IMR-90 (cell line): ENCODE data around the gene MLST8. TPM values are rescaled to one million over a fixed set of nuclear protein-coding genes. Genes with fewer than 3 reads are reported as not detected.

Experiments used
- ATAC-seq: fragments of 200-7000 bp; cut with Tn5 transposase; 2 replicates; pipeline ENCODE4 v1.9.1; 2020; ENCODE audit warnings: low read depth, mild to moderate bottlenecking, moderate library complexity
- BruUV-seq: library from RNA; stranded (reverse); fragments of 400-500 nt; replicated peaks from 2 replicates; lab custom pipeline; 2021; lab: Mats Ljungman, UMichigan
- CTCF ChIA-PET: fragments of 300-600 bp; formaldehyde crosslinking; extraction: SDS; loops from one replicate; lab custom pipeline; 2021; ENCODE audit warnings: antibody characterized with exemption; lab: Yijun Ruan, JAX
- POLR2A ChIA-PET: fragments of 300-600 bp; sonication (Branson Sonifier 250); formaldehyde crosslinking; loops from one replicate; lab custom pipeline; 2022; ENCODE audit warnings: antibody characterized with exemption; ENCODE audit not compliant: unreplicated experiment; lab: Charles Lee
- DNase-seq: peaks from one replicate; pipeline ENCODE4 v3.0.0; 2013
- H2AFZ ChIP-seq: replicated peaks from 2 replicates; pipeline ENCODE3; 2013; ENCODE audit warnings: low read length, mild to moderate bottlenecking; ENCODE audit not compliant: poor library complexity
- H2AK5ac ChIP-seq: 2 replicates; pipeline ENCODE4 v1.6.1; 2013; ENCODE audit warnings: low read depth, low read length, inconsistent platforms
- H2AK9ac ChIP-seq: replicated peaks from 2 replicates; pipeline ENCODE3; 2013; ENCODE audit warnings: mild to moderate bottlenecking, low read depth, low read length, moderate library complexity; ENCODE audit not compliant: poor library complexity
- H2BK120ac ChIP-seq: 2 replicates; pipeline ENCODE4 v1.6.1; 2013; ENCODE audit warnings: low read depth, low read length, inconsistent platforms
- H2BK15ac ChIP-seq: 3 replicates; pipeline ENCODE4 v1.6.1; 2013; ENCODE audit warnings: low read depth, low read length, inconsistent platforms
- H2BK20ac ChIP-seq: 2 replicates; pipeline ENCODE4 v1.6.1; 2013; ENCODE audit warnings: low read depth, mild to moderate bottlenecking, inconsistent platforms, low read length, moderate library complexity
- H2BK5ac ChIP-seq: 2 replicates; pipeline ENCODE4 v1.6.1; 2013; ENCODE audit warnings: mild to moderate bottlenecking, low read depth, low read length, inconsistent platforms; ENCODE audit not compliant: poor library complexity, severe bottlenecking
- H3K14ac ChIP-seq: replicated peaks from 2 replicates; pipeline ENCODE4 v1.6.1; 2013; ENCODE audit warnings: low read depth, low read length, inconsistent platforms
- H3K18ac ChIP-seq: 2 replicates; pipeline ENCODE4 v1.6.1; 2013; ENCODE audit warnings: low read depth, low read length, control low read depth
- H3K23ac ChIP-seq: 2 replicates; pipeline ENCODE4 v1.6.1; 2013; ENCODE audit warnings: low read depth, low read length, inconsistent platforms
- H3K27ac ChIP-seq: 2 replicates; pipeline ENCODE4 v1.5.1; 2013; ENCODE audit warnings: mild to moderate bottlenecking, control low read depth, low read length; ENCODE audit not compliant: insufficient read depth
- H3K27me3 ChIP-seq: 2 replicates; pipeline ENCODE4 v1.6.1; 2013; ENCODE audit warnings: low read length; ENCODE audit not compliant: control insufficient read depth, insufficient read depth
- H3K36me3 ChIP-seq: 2 replicates; pipeline ENCODE4 v1.6.1; 2013; ENCODE audit warnings: low read length, mixed read lengths; ENCODE audit not compliant: control insufficient read depth, insufficient read depth
- H3K4ac ChIP-seq: 2 replicates; pipeline ENCODE4 v1.6.1; 2013; ENCODE audit warnings: low read depth, low read length, inconsistent platforms
- H3K4me1 ChIP-seq: 2 replicates; pipeline ENCODE4 v1.6.1; 2013; ENCODE audit warnings: low read length, mixed read lengths; ENCODE audit not compliant: control insufficient read depth, insufficient read depth
- H3K4me2 ChIP-seq: 2 replicates; pipeline ENCODE4 v1.6.1; 2013; ENCODE audit warnings: low read depth, mild to moderate bottlenecking, control low read depth, low read length, moderate library complexity
- H3K4me3 ChIP-seq: 2 replicates; pipeline ENCODE4 v1.5.1; 2013; ENCODE audit warnings: low read depth, mild to moderate bottlenecking, control low read depth, low read length, moderate library complexity; ENCODE audit not compliant: insufficient read depth
- H3K56ac ChIP-seq: 2 replicates; pipeline ENCODE4 v1.6.1; 2013; ENCODE audit warnings: low read length, inconsistent platforms; ENCODE audit not compliant: insufficient read depth; ENCODE audit errors: extremely low read depth
- H3K79me1 ChIP-seq, 2 experiments: 2 replicates each; pipeline ENCODE4 v1.6.1; 2013; ENCODE audit warnings: low read length in 2 of 2, inconsistent platforms in 1 of 2, low read depth in 1 of 2
- H3K9ac ChIP-seq: 2 replicates; pipeline ENCODE4 v1.6.1; 2013; ENCODE audit warnings: low read depth, low read length, control low read depth
- H3K9me1 ChIP-seq: 2 replicates; pipeline ENCODE4 v1.6.1; 2013; ENCODE audit warnings: low read length, inconsistent platforms; ENCODE audit not compliant: insufficient read depth
- H3K9me3 ChIP-seq: 2 replicates; pipeline ENCODE4 v1.6.1; 2013; ENCODE audit warnings: low read length; ENCODE audit not compliant: control insufficient read depth, insufficient read depth
- H4K20me1 ChIP-seq: 2 replicates; pipeline ENCODE4 v1.6.1; 2013; ENCODE audit warnings: low read length, inconsistent platforms; ENCODE audit not compliant: insufficient read depth
- H4K5ac ChIP-seq: 2 replicates; pipeline ENCODE4 v1.6.1; 2013; ENCODE audit warnings: mild to moderate bottlenecking, low read depth, low read length, control low read depth
- H4K8ac ChIP-seq, 2 experiments: 2 replicates each; pipeline ENCODE4 v1.6.1; 2013; ENCODE audit warnings: low read depth in 2 of 2, low read length in 2 of 2, control low read depth in 1 of 2, inconsistent platforms in 1 of 2
- H4K91ac ChIP-seq: 2 replicates; pipeline ENCODE4 v1.6.1; 2013; ENCODE audit warnings: low read depth, low read length, inconsistent platforms; ENCODE audit not compliant: insufficient read depth
- BHLHE40 ChIP-seq: fragments of 150-350 bp; IDR thresholded peaks from 2 replicates; pipeline ENCODE4 v1.6.1; 2016; ENCODE audit warnings: mild to moderate bottlenecking, low read depth, low read length
- CEBPB ChIP-seq: IDR thresholded peaks from 2 replicates; pipeline ENCODE4 v1.6.1; 2012; ENCODE audit warnings: low read depth, low read length, improper control_type of control experiment
- CHD1 ChIP-seq: IDR thresholded peaks from 2 replicates; pipeline ENCODE4 v1.6.1; 2012; ENCODE audit warnings: low read depth, low read length, improper control_type of control experiment
- CTCF ChIP-seq: conservative IDR thresholded peaks from 2 replicates; pipeline ENCODE4 v1.5.1; 2012; ENCODE audit warnings: mild to moderate bottlenecking, low read depth, low read length, improper control_type of control experiment
- MAFK ChIP-seq: IDR thresholded peaks from 2 replicates; pipeline ENCODE4 v1.6.1; 2012; ENCODE audit warnings: low read depth, low read length, improper control_type of control experiment
- MAZ ChIP-seq: IDR thresholded peaks from 2 replicates; pipeline ENCODE4 v1.6.1; 2012; ENCODE audit warnings: low read depth, mild to moderate bottlenecking, low read length, improper control_type of control experiment, moderate library complexity, borderline replicate concordance
- MXI1 ChIP-seq: IDR thresholded peaks from 2 replicates; pipeline ENCODE4 v1.6.1; 2012; ENCODE audit warnings: low read depth, mild to moderate bottlenecking, low read length, moderate library complexity, borderline replicate concordance
- POLR2A ChIP-seq: IDR thresholded peaks from 2 replicates; pipeline ENCODE4 v1.6.1; 2012; ENCODE audit warnings: mild to moderate bottlenecking, low read depth, low read length
- RAD21 ChIP-seq: IDR thresholded peaks from 2 replicates; pipeline ENCODE4 v1.6.1; 2012; ENCODE audit warnings: low read length, improper control_type of control experiment
- RCOR1 ChIP-seq: IDR thresholded peaks from 2 replicates; pipeline ENCODE4 v1.6.1; 2012; ENCODE audit warnings: mild to moderate bottlenecking, low read length, improper control_type of control experiment; ENCODE audit not compliant: insufficient replicate concordance
- RFX5 ChIP-seq: IDR thresholded peaks from 2 replicates; pipeline ENCODE4 v1.8.0; 2012; ENCODE audit warnings: low read depth, mild to moderate bottlenecking, low read length, moderate library complexity
- SMC3 ChIP-seq: fragments of 150-350 bp; IDR thresholded peaks from 2 replicates; pipeline ENCODE4 v1.6.1; 2016; ENCODE audit warnings: low read depth, mild to moderate bottlenecking, antibody characterized with exemption, low read length, moderate library complexity
- WGBS, 2 experiments: methylation state at CpG; one replicate each; pipeline versions ENCODE4 v1.1.5 to v1.1.7; 2013; ENCODE audit warnings: missing lambda C conversion rate in 2 of 2; ENCODE audit not compliant: insufficient read length in 1 of 2; ENCODE audit errors: extremely low coverage in 2 of 2; 5-methylcytosine and 5-hydroxymethylcytosine counted together
- dilution Hi-C: fragments of 300-500 bp; cut with HindIII; formaldehyde crosslinking; loops from one replicate; pipeline ENCODE4 v1.14.3; 2018; ENCODE audit warnings: low sequenced_read_pairs; ENCODE audit not compliant: unreplicated experiment
- in situ Hi-C: fragments of 300-500 bp; cut with MboI; formaldehyde crosslinking; loops from 3 replicates; pipeline ENCODE4 v1.14.3; 2019; ENCODE audit warnings: low sequenced_read_pairs, inconsistent platforms, mixed read lengths
- intact Hi-C: fragments of 100-400 bp; cut with micrococcal nuclease; formaldehyde crosslinking; loops from 2 replicates; pipeline ENCODE4 v1.10.0; 2022
- polyA plus RNA-seq, 3 experiments: library from polyadenylated mRNA; depleted of rRNA; stranded (reverse); fragments of >200 nt; gene quantifications; 2 replicates each; pipeline ENCODE4 v1.2.3, GENCODE V29; 2012; ENCODE audit warnings: low replicate concordance in 1 of 3
- total RNA-seq: library from RNA; depleted of rRNA; stranded (reverse); fragments of >200 nt; gene quantifications from 2 replicates; pipeline ENCODE4 v1.2.3, GENCODE V29; 2012

Gene MLST8
- total and polyA plus RNA-seq, 2 of the 4 experiments (the other 2 are of a cell fraction): 34.4 to 93.7 TPM

GRCh38 chr16:2233046-2233775, 28.0 kb downstream of the MLST8 start:
- Histone ChIP-seq H3K9me3 (no peaks in the 10 kb centered on the region), H2AFZ (no peak overlapping the region), H3K23ac (no peak overlapping the region), H3K36me3 (peaks cover 60% of the 10 kb centered on the region), H2BK15ac (no peak overlapping the region), H3K14ac (no peak overlapping the region), H3K27ac (no peak overlapping the region), H3K9me1 (no peaks in the 10 kb centered on the region), H4K20me1 (peaks cover 20% of the 10 kb centered on the region), H3K27me3 (peaks cover 9% of the 10 kb centered on the region), H3K4me3 (no peak overlapping the region), H4K8ac (no peak overlapping the region), H2AK9ac (no peak overlapping the region), H3K79me1 (peaks cover 0 to 10% of the 10 kb centered on the region in 2 experiments; a peak in 2 of 4 replicates), H2BK5ac (no peak overlapping the region), H3K4me1 (peaks cover 5% of the 10 kb centered on the region; the same call in 1 of the 2 replicates), H3K4ac (no peak overlapping the region), H4K91ac (no peak overlapping the region), H2BK120ac (no peak overlapping the region), H4K5ac (no peak overlapping the region), H2BK20ac (no peak overlapping the region), H3K56ac (no peak overlapping the region), H3K4me2 (no peak overlapping the region), H3K9ac (no peak overlapping the region), H2AK5ac (no peak overlapping the region), H3K18ac (no peak overlapping the region)
- ATAC-seq (no peak), DNase-seq (no peak)
- in situ Hi-C loops (no loop called here), intact Hi-C loops (no loop called here), dilution Hi-C loops (no loop called here)
- ChIA-PET CTCF (interaction anchor here (0.6 kb wide), 1 partner anchor 184 kb away, joined by 4 read pairs; no protein-coding TSS in a partner anchor), POLR2A (no interaction called here)
- BruUV-seq: no TSS peak
- TF ChIP-seq CEBPB (no peak), POLR2A (no peak), MAFK (no peak), RFX5 (no peak), MAZ (no peak), BHLHE40 (no peak), MXI1 (no peak), RCOR1 (no peak), CTCF (no peak), RAD21 (no peak), SMC3 (no peak), CHD1 (no peak)
- WGBS, 2 experiments: 89% methylated on average over 17 of the region's 28 CpGs; no CpG with 5 or more reads in 1 of the 2 experiments
